ENCODE results near the gene NIM1K. TPM values are rescaled to one million over a fixed set of nuclear protein-coding genes. Genes with fewer than 3 reads are reported as not detected.
"Not testable (repeated sequence)": the region's sequence is repeated elsewhere in the genome, so short reads cannot be mapped to it uniquely, and the experiment has no call there.

The NIM1K gene
- polyA plus RNA-seq, 1 of the 3 experiments (the other 2 are of a cell fraction) = 0.16 TPM

GRCh38 chr5:43258116-43258515, 66.1 kb downstream of the NIM1K start:
- Histone ChIP-seq H3K4me1 (ENCODE audit: control insufficient read depth in 1 of 2, insufficient read depth in 2 of 2, low read depth in 1 of 2, low read length in 1 of 2) (no peaks in the 10 kb centered on the region), H2AFZ (ENCODE audit: low read depth) (no peak overlapping the region), H3K9me3 (no peaks in the 10 kb centered on the region), H3K4me3 (ENCODE audit: low read depth in 2 of 2, low read length in 1 of 2) (no peak overlapping the region), H3K27ac (ENCODE audit: low read depth in 2 of 2, low read length in 1 of 2) (no peak overlapping the region), H3K27me3 (ENCODE audit: insufficient read depth) (no peaks in the 10 kb centered on the region; the same call in 1 of the 2 replicates), H3K9me2 (no peaks in the 10 kb centered on the region), H3K9ac (no peak overlapping the region), H3K36me3 (replicated peaks in 1 of 2; ENCODE audit: control insufficient read depth in 1 of 2, insufficient read depth in 2 of 2, low read length in 1 of 2) (no peaks in the 10 kb centered on the region), H3F3A (replicated peaks; ENCODE audit: insufficient read depth) (no peaks in the 10 kb centered on the region), H4K20me1 (ENCODE audit: insufficient read depth) (no peaks in the 10 kb centered on the region), H3K4me2 (no peak overlapping the region), H3K79me2 (ENCODE audit: insufficient read depth) (no peaks in the 10 kb centered on the region)
- ChIA-PET POLR2A (no interaction called here), CTCF (no interaction called here)
- DNase-seq = no peak
- 12% methylated on average over 1 of the region's 1 CpG for WGBS (ENCODE audit: low lambda C conversion rate)
- TF ChIP-seq, protein P1, sequence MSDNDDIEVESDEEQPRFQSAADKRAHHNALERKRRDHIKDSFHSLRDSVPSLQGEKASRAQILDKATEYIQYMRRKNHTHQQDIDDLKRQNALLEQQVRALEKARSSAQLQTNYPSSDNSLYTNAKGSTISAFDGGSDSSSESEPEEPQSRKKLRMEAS (IDR thresholded peaks at IDR 0.05; ENCODE audit: low read depth) = no peak
- TF ChIP-seq RFX5 (IDR thresholded peaks at IDR 0.05; ENCODE audit: low read length) (no peak), JUND (IDR thresholded peaks at IDR 0.05) (no peak), GABPA (IDR thresholded peaks at IDR 0.05; ENCODE audit: low read depth) (no peak), IRF3 (IDR thresholded peaks at IDR 0.05; ENCODE audit: low read depth, low read length) (no peak), EP300 (IDR thresholded peaks at IDR 0.05; ENCODE audit: borderline replicate concordance in 1 of 2, low read depth in 1 of 2, low read length in 1 of 2) (no peak), RCOR1 (IDR thresholded peaks at IDR 0.05; ENCODE audit: low read length) (no peak), EZH2phosphoT487 (IDR thresholded peaks at IDR 0.05; ENCODE audit: borderline replicate concordance, low read depth) (no peak)
- TF ChIP-seq, protein P2, sequence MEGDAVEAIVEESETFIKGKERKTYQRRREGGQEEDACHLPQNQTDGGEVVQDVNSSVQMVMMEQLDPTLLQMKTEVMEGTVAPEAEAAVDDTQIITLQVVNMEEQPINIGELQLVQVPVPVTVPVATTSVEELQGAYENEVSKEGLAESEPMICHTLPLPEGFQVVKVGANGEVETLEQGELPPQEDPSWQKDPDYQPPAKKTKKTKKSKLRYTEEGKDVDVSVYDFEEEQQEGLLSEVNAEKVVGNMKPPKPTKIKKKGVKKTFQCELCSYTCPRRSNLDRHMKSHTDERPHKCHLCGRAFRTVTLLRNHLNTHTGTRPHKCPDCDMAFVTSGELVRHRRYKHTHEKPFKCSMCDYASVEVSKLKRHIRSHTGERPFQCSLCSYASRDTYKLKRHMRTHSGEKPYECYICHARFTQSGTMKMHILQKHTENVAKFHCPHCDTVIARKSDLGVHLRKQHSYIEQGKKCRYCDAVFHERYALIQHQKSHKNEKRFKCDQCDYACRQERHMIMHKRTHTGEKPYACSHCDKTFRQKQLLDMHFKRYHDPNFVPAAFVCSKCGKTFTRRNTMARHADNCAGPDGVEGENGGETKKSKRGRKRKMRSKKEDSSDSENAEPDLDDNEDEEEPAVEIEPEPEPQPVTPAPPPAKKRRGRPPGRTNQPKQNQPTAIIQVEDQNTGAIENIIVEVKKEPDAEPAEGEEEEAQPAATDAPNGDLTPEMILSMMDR (IDR thresholded peaks at IDR 0.05) = no peak

DNA sequence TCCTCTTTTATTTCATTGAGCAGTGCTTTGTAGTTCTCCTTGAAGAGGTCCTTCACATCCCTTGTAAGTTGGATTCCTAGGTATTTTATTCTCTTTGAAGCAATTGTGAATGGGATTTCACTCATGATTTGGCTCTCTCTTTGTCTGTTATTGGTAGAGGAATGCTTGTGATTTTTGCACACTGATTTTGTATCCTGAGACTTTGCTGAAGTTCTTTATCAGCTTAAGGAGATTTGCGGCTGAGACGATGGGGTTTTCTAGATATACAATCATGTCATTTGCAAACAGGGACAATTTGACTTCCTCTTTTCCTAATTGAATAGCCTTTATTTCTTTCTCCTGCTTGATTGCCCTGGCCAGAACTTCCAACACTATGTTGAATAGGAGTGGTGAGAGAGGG, 70.2 kb downstream of the NIM1K start:
- H3K9ac ChIP-seq; CTCF ChIA-PET; H3K9me3 ChIP-seq; POLR2A ChIA-PET; H4K20me1 ChIP-seq (ENCODE audit: insufficient read depth); H3K27me3 ChIP-seq (ENCODE audit: insufficient read depth); H3K4me3 ChIP-seq (ENCODE audit: low read depth in 2 of 2, low read length in 1 of 2); H3K36me3 ChIP-seq (replicated peaks in 1 of 2; ENCODE audit: control insufficient read depth in 1 of 2, insufficient read depth in 2 of 2, low read length in 1 of 2); DNase-seq; H3F3A ChIP-seq (replicated peaks; ENCODE audit: insufficient read depth); H3K79me2 ChIP-seq (ENCODE audit: insufficient read depth); H2AFZ ChIP-seq (ENCODE audit: low read depth); H3K4me1 ChIP-seq (ENCODE audit: control insufficient read depth in 1 of 2, insufficient read depth in 2 of 2, low read depth in 1 of 2, low read length in 1 of 2); H3K4me2 ChIP-seq; H3K9me2 ChIP-seq; H3K27ac ChIP-seq (ENCODE audit: low read depth in 2 of 2, low read length in 1 of 2): not testable (repeated sequence)
- 96% methylated on average over 2 of the region's 2 CpGs for WGBS (ENCODE audit: low lambda C conversion rate)
